GM12878 (cell line): ENCODE results near the gene RPAP3.

Experiments
- BHLHE40 ChIP-seq, 2 experiments: fragments of 450-650 bp in 1 of 2; IDR thresholded peaks; 2 replicates each; pipeline ENCODE4 v1.6.1; 2011 to 2017; ENCODE audit warnings: low read depth in 2 of 2, borderline replicate concordance in 1 of 2, improper control_type of control experiment in 1 of 2, low read length in 1 of 2, mild to moderate bottlenecking in 1 of 2
- CTCF ChIP-seq, 3 experiments: IDR thresholded peaks in 2 of 3; conservative IDR thresholded peaks in 1 of 3; 2 replicates each; pipeline ENCODE4 v1.5.1; 2011; ENCODE audit warnings: low read depth in 3 of 3, low read length in 3 of 3, mild to moderate bottlenecking in 3 of 3, control low read depth in 2 of 3, moderate library complexity in 2 of 3, inconsistent platforms in 1 of 3, mixed read lengths in 1 of 3; ENCODE audit not compliant: control insufficient read depth in 2 of 3, insufficient read depth in 1 of 3; ENCODE audit errors: extremely low read depth in 1 of 3
- EGR1 ChIP-seq, 2 experiments: IDR thresholded peaks; 1 replicate in 1 of 2; 2 replicates in 1 of 2; pipeline ENCODE4 v1.6.1; 2011 to 2012; ENCODE audit warnings: low read depth in 2 of 2, low read length in 2 of 2, borderline replicate concordance in 1 of 2, mild to moderate bottlenecking in 1 of 2, moderate library complexity in 1 of 2
- EP300 ChIP-seq, 2 experiments: fragments of 150-350 bp in 1 of 2; IDR thresholded peaks; 2 replicates each; pipeline ENCODE4 v1.6.1; 2011 to 2012; ENCODE audit warnings: low read depth in 2 of 2, low read length in 2 of 2, borderline replicate concordance in 1 of 2, improper control_type of control experiment in 1 of 2, inconsistent platforms in 1 of 2; ENCODE audit not compliant: control insufficient read depth in 1 of 2
- FOXM1 ChIP-seq: IDR thresholded peaks from 2 replicates; pipeline ENCODE4 v1.6.1; 2012; ENCODE audit warnings: low read depth, mild to moderate bottlenecking, inconsistent platforms, low read length, moderate library complexity
- JUND ChIP-seq: IDR thresholded peaks from 2 replicates; pipeline ENCODE4 v1.6.1; 2012; ENCODE audit warnings: low read depth, mild to moderate bottlenecking, low read length, improper control_type of control experiment, moderate library complexity
- MEF2B ChIP-seq: fragments of 450-650 bp; IDR thresholded peaks from 2 replicates; pipeline ENCODE4 v1.6.1; 2018; ENCODE audit warnings: mild to moderate bottlenecking, moderate library complexity; ENCODE audit not compliant: partially characterized antibody, poor library complexity, severe bottlenecking
- SIN3A ChIP-seq: IDR thresholded peaks from 2 replicates; pipeline ENCODE4 v1.6.1; 2012; ENCODE audit warnings: low read depth, low read length, improper control_type of control experiment
- ZNF274 ChIP-seq: IDR thresholded peaks from one replicate; pipeline ENCODE4 v1.8.0; 2011; ENCODE audit not compliant: insufficient read length, insufficient read depth

GRCh38 chr12:47747126-47747525, 41.3 kb upstream of the RPAP3 start:
- TF ChIP-seq SIN3A (no peak), MEF2B (no peak), EP300 (IDR thresholded peaks at IDR 0.05; ENCODE audit: borderline replicate concordance in 1 of 2, control insufficient read depth in 1 of 2, low read depth in 2 of 2, low read length in 2 of 2) (no peak), EGR1 (IDR thresholded peaks at IDR 0.05; ENCODE audit: borderline replicate concordance in 1 of 2, low read depth in 2 of 2, low read length in 2 of 2) (no peak), BHLHE40 (IDR thresholded peaks at IDR 0.05; ENCODE audit: borderline replicate concordance in 1 of 2, low read depth in 2 of 2, low read length in 1 of 2) (no peak), CTCF (IDR thresholded peaks at IDR 0.05 in 2 of 3, conservative IDR thresholded peaks at IDR 0.05 in 1 of 3; ENCODE audit: control insufficient read depth in 2 of 3, extremely low read depth in 1 of 3, insufficient read depth in 1 of 3, low read depth in 3 of 3, low read length in 3 of 3) (no peak), ZNF274 (no peak), FOXM1 (no peak), JUND (no peak)
